Measurements from ENCODE around the gene STXBP5. TPM values are rescaled to one million over a fixed set of nuclear protein-coding genes. Genes with fewer than 3 reads are reported as not detected.

The STXBP5 gene
- total and polyA plus RNA-seq, 9 of the 15 experiments (the other 6 are each of a cell fraction or from before 2014, with no cell fraction given): 23.3 to 172 (median 71.5) TPM

- TF ChIP-seq CHD7 (IDR thresholded peaks at IDR 0.05; ENCODE audit: low read depth, low read length) (no peak), KDM4B (IDR thresholded peaks at IDR 0.05; ENCODE audit: borderline replicate concordance in 2 of 2, low read depth in 1 of 2) (0 out of 4 replicates have a peak, but pooled peaks of 1 of the 2 experiments have one; percentile 96), MBD2 (IDR thresholded peaks at IDR 0.05; ENCODE audit: borderline replicate concordance, low read depth) (peak; percentile 72; the same call in 1 of the 2 replicates), SMARCC2 (IDR thresholded peaks at IDR 0.05; ENCODE audit: low read depth) (peak; percentile 88; the same call in 1 of the 2 replicates)
- TF ChIP-seq, protein P1, sequence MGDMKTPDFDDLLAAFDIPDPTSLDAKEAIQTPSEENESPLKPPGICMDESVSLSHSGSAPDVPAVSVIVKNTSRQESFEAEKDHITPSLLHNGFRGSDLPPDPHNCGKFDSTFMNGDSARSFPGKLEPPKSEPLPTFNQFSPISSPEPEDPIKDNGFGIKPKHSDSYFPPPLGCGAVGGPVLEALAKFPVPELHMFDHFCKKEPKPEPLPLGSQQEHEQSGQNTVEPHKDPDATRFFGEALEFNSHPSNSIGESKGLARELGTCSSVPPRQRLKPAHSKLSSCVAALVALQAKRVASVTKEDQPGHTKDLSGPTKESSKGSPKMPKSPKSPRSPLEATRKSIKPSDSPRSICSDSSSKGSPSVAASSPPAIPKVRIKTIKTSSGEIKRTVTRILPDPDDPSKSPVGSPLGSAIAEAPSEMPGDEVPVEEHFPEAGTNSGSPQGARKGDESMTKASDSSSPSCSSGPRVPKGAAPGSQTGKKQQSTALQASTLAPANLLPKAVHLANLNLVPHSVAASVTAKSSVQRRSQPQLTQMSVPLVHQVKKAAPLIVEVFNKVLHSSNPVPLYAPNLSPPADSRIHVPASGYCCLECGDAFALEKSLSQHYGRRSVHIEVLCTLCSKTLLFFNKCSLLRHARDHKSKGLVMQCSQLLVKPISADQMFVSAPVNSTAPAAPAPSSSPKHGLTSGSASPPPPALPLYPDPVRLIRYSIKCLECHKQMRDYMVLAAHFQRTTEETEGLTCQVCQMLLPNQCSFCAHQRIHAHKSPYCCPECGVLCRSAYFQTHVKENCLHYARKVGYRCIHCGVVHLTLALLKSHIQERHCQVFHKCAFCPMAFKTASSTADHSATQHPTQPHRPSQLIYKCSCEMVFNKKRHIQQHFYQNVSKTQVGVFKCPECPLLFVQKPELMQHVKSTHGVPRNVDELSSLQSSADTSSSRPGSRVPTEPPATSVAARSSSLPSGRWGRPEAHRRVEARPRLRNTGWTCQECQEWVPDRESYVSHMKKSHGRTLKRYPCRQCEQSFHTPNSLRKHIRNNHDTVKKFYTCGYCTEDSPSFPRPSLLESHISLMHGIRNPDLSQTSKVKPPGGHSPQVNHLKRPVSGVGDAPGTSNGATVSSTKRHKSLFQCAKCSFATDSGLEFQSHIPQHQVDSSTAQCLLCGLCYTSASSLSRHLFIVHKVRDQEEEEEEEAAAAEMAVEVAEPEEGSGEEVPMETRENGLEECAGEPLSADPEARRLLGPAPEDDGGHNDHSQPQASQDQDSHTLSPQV (IDR thresholded peaks at IDR 0.05): peak; percentile 59
- TF ChIP-seq, protein P2, sequence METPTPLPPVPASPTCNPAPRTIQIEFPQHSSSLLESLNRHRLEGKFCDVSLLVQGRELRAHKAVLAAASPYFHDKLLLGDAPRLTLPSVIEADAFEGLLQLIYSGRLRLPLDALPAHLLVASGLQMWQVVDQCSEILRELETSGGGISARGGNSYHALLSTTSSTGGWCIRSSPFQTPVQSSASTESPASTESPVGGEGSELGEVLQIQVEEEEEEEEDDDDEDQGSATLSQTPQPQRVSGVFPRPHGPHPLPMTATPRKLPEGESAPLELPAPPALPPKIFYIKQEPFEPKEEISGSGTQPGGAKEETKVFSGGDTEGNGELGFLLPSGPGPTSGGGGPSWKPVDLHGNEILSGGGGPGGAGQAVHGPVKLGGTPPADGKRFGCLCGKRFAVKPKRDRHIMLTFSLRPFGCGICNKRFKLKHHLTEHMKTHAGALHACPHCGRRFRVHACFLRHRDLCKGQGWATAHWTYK (CRISPR knock-in tag; IDR thresholded peaks at IDR 0.05): no peak
Measured at GRCh38 chr6:147161974-147162495, 42.2 kb upstream of the STXBP5 start (continued).

All from K562 (cell line).